ENCODE measurements around the gene MAU2.
A peak's percentile ranks its signal among the peaks of the same experiment; 100 is the strongest.

GRCh38 chr19:19372656-19373416 is 52.2 kb downstream of the MAU2 start:
- TF ChIP-seq POLR2A (IDR thresholded peaks at IDR 0.05) (no peak), POLR2AphosphoS5 (IDR thresholded peaks at IDR 0.05) (peak; percentile 36)
- TF ChIP-seq, protein P1, sequence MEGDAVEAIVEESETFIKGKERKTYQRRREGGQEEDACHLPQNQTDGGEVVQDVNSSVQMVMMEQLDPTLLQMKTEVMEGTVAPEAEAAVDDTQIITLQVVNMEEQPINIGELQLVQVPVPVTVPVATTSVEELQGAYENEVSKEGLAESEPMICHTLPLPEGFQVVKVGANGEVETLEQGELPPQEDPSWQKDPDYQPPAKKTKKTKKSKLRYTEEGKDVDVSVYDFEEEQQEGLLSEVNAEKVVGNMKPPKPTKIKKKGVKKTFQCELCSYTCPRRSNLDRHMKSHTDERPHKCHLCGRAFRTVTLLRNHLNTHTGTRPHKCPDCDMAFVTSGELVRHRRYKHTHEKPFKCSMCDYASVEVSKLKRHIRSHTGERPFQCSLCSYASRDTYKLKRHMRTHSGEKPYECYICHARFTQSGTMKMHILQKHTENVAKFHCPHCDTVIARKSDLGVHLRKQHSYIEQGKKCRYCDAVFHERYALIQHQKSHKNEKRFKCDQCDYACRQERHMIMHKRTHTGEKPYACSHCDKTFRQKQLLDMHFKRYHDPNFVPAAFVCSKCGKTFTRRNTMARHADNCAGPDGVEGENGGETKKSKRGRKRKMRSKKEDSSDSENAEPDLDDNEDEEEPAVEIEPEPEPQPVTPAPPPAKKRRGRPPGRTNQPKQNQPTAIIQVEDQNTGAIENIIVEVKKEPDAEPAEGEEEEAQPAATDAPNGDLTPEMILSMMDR (IDR thresholded peaks at IDR 0.05), result no peak

All from prostate gland (tissue), 2 donors.